Kidney epithelial cell (primary cell): ENCODE data around the gene XCL1. TPM values are rescaled to one million over a fixed set of nuclear protein-coding genes. Genes with fewer than 3 reads are reported as not detected.

Experiments
- DNase-seq: peaks from one replicate; pipeline ENCODE4 v3.0.0-alpha.2; 2010; ENCODE audit warnings: low read depth
- H3K27me3 ChIP-seq: 2 replicates; pipeline ENCODE4 v1.6.0; 2011; ENCODE audit warnings: low read length; ENCODE audit not compliant: control insufficient read depth, insufficient read depth
- H3K36me3 ChIP-seq: 2 replicates; pipeline ENCODE4 v1.5.1; 2011; ENCODE audit warnings: low read length; ENCODE audit not compliant: control insufficient read depth, insufficient read depth
- H3K4me3 ChIP-seq: 2 replicates; pipeline ENCODE4 v1.5.1; 2011; ENCODE audit warnings: low read depth, mild to moderate bottlenecking, control low read depth, low read length
- CTCF ChIP-seq: IDR thresholded peaks from 2 replicates; pipeline ENCODE4 v1.5.1; 2011; ENCODE audit warnings: mild to moderate bottlenecking, moderate library complexity, low read length, control low read depth, inconsistent platforms; ENCODE audit not compliant: insufficient read depth, poor library complexity, severe bottlenecking
- total RNA-seq: library from RNA; depleted of rRNA; stranded (reverse); fragments of >200 nt; gene quantifications from 2 replicates; pipeline ENCODE4 v1.2.3, GENCODE V29; 2015

Gene XCL1
- total RNA-seq, 1 donor from 2014 or later: not detected

GRCh38 chr1:168554603-168555483 lies 21.6 kb upstream of the XCL1 start:
- no peak overlapping the region for H3K4me3 ChIP-seq
- no peaks in the 10 kb centered on the region for H3K27me3 ChIP-seq
- no peak for DNase-seq
- TF ChIP-seq CTCF: no peak
- H3K36me3 ChIP-seq: no peaks in the 10 kb centered on the region

GRCh38 chr1:168555508-168556046 lies 20.8 kb upstream of the XCL1 start:
- Histone ChIP-seq H3K36me3 (no peaks in the 10 kb centered on the region), H3K4me3 (no peak overlapping the region), H3K27me3 (no peaks in the 10 kb centered on the region)
- TF ChIP-seq CTCF: no peak
- DNase-seq: no peak

- no peaks in the 10 kb centered on the region for H3K36me3 ChIP-seq
- DNase-seq: no peak
- no peak overlapping the region for H3K4me3 ChIP-seq
- H3K27me3 ChIP-seq: no peaks in the 10 kb centered on the region
- TF ChIP-seq CTCF: no peak
Measured at GRCh38 chr1:168556647-168557046, 19.8 kb upstream of the XCL1 start.

- no peaks in the 10 kb centered on the region for H3K36me3 ChIP-seq
- no peak for TF ChIP-seq CTCF
- no peaks in the 10 kb centered on the region for H3K27me3 ChIP-seq
- no peak overlapping the region for H3K4me3 ChIP-seq
- DNase-seq: no peak
Measured at GRCh38 chr1:168560370-168560769, 16.0 kb upstream of the XCL1 start.

GRCh38 chr1:168561989-168562388 lies 14.4 kb upstream of the XCL1 start:
- no peak overlapping the region for H3K4me3 ChIP-seq
- H3K36me3 ChIP-seq: no peaks in the 10 kb centered on the region
- DNase-seq: no peak
- TF ChIP-seq CTCF: no peak
- no peaks in the 10 kb centered on the region for H3K27me3 ChIP-seq
